HFFc6 (cell line): ENCODE results near the gene TFEC. TPM values are rescaled to one million over a fixed set of nuclear protein-coding genes. Genes with fewer than 3 reads are reported as not detected.
A peak's percentile ranks its signal among the peaks of the same experiment; 100 is the strongest.

ENCODE experiments used
- DNase-seq: peaks from one replicate; pipeline ENCODE4 v3.0.0-alpha.2; 2018
- H3K27ac Mint-ChIP-seq: 2 replicates; pipeline ENCODE4 v1.8.0; 2020; ENCODE audit warnings: mild to moderate bottlenecking, mixed read lengths
- H3K27me3 Mint-ChIP-seq: 2 replicates; pipeline ENCODE4 v1.8.0; 2021; ENCODE audit warnings: mild to moderate bottlenecking, moderate library complexity, mixed read lengths; ENCODE audit not compliant: insufficient read depth
- H3K36me3 Mint-ChIP-seq: 2 replicates; pipeline ENCODE4 v1.8.0; 2021; ENCODE audit warnings: low read depth, mixed read lengths
- H3K4me1 Mint-ChIP-seq: 2 replicates; pipeline ENCODE4 v1.8.0; 2020; ENCODE audit warnings: low read depth, mixed read lengths
- H3K4me3 Mint-ChIP-seq: 2 replicates; pipeline ENCODE4 v1.8.0; 2020; ENCODE audit warnings: mild to moderate bottlenecking, moderate library complexity, mixed read lengths
- H3K9me3 Mint-ChIP-seq: 2 replicates; pipeline ENCODE4 v1.8.0; 2020; ENCODE audit warnings: mild to moderate bottlenecking, mixed read lengths
- CTCF ChIP-seq: fragments of 200-600 bp; sonication (generic); IDR thresholded peaks from 2 replicates; pipeline ENCODE4 v1.5.0; 2021; ENCODE audit warnings: antibody characterized with exemption, mild to moderate bottlenecking
- long read RNA-seq: library from polyadenylated mRNA; unstranded; transcript quantifications from one replicate; pipeline ENCODE4 v2.0.0, GENCODE V29; 2019
- total RNA-seq, 6 experiments: library from RNA; stranded (reverse); fragmentation: NEBNext Ultra II Directional; extraction: Animal tissue kit (Norgen Biotek cat#: 25700); gene quantifications; 2 replicates in 1 of 6; 3 replicates in 5 of 6; pipeline ENCODE4 v1.2.3, GENCODE V29; 2021

TFEC gene
- total RNA-seq = under 1 TPM in 4 of 6 experiments, not detected in 2; 0.11 to 0.23 (median 0.17) TPM
- long read RNA-seq = 0 reads

GRCh38 chr7:116030651-116031276 lies at the start of gene TFEC:
TSS of gene TFEC (minus strand) at chr7:116030763. CDS start at chr7:115984441, 46,322 bp downstream.
- no peak for TF ChIP-seq CTCF
- no peaks in the 10 kb centered on the region for H3K9me3 Mint-ChIP-seq
- H3K4me1 Mint-ChIP-seq = peaks cover 14% of the 10 kb centered on the region
- H3K4me3 Mint-ChIP-seq = no peak within 1 kb of the TSS; the same call in 1 of the 2 replicates
- no peaks in the 10 kb centered on the region for H3K27me3 Mint-ChIP-seq
- DNase-seq = peak; percentile 11
- peak within 1 kb of the TSS; percentile 54 for H3K27ac Mint-ChIP-seq
- no peaks in the 10 kb centered on the region for H3K36me3 Mint-ChIP-seq

- no peak overlapping the region for H3K4me3 Mint-ChIP-seq
- H3K9me3 Mint-ChIP-seq = no peaks in the 10 kb centered on the region
- DNase-seq = no peak
- H3K4me1 Mint-ChIP-seq = no peaks in the 10 kb centered on the region
- no peak for TF ChIP-seq CTCF
- H3K36me3 Mint-ChIP-seq = no peaks in the 10 kb centered on the region
- H3K27me3 Mint-ChIP-seq = no peaks in the 10 kb centered on the region
- H3K27ac Mint-ChIP-seq = no peak overlapping the region
Measured at GRCh38 chr7:116075351-116076145, 45.0 kb upstream of the TFEC start.

GRCh38 chr7:116071629-116072028 lies 41.1 kb upstream of the TFEC start:
- Mint-ChIP-seq H3K4me1 (no peaks in the 10 kb centered on the region), H3K27me3 (no peaks in the 10 kb centered on the region), H3K9me3 (no peaks in the 10 kb centered on the region), H3K36me3 (no peaks in the 10 kb centered on the region), H3K27ac (no peak overlapping the region), H3K4me3 (no peak overlapping the region)
- no peak for DNase-seq
- no peak for TF ChIP-seq CTCF

- no peaks in the 10 kb centered on the region for H3K27me3 Mint-ChIP-seq
- no peak overlapping the region for H3K27ac Mint-ChIP-seq
Measured at GRCh38 chr7:116064179-116064578, 33.6 kb upstream of the TFEC start.

GRCh38 chr7:116062666-116063065 lies 32.1 kb upstream of the TFEC start:
- Mint-ChIP-seq H3K9me3 (no peaks in the 10 kb centered on the region), H3K4me3 (no peak overlapping the region), H3K27me3 (peaks cover 2% of the 10 kb centered on the region; the same call in 1 of the 2 replicates), H3K4me1 (peaks cover 32% of the 10 kb centered on the region), H3K27ac (no peak overlapping the region; the same call in 1 of the 2 replicates), H3K36me3 (no peaks in the 10 kb centered on the region)
- no peak for DNase-seq
- no peak for TF ChIP-seq CTCF

More at GRCh38 chr7:116064179-116064578, 33.6 kb upstream of the TFEC start:
- Mint-ChIP-seq H3K36me3 (no peaks in the 10 kb centered on the region), H3K4me3 (no peak overlapping the region), H3K4me1 (peaks cover 32% of the 10 kb centered on the region), H3K9me3 (no peaks in the 10 kb centered on the region)
- no peak for TF ChIP-seq CTCF
- DNase-seq = no peak
